Ovary (tissue), 3 donors: ENCODE results near the gene CFAP299.

Experiments used
- CTCF ChIP-seq, 3 donors: fragments of 450-650 bp in 2 of 3; fragments of 200-600 bp in 1 of 3; IDR thresholded peaks; one replicate each; pipeline versions ENCODE4 v1.5.1 to v1.8.0; 2016 to 2022; ENCODE audit warnings: antibody characterized with exemption in 3 of 3, mild to moderate bottlenecking in 1 of 3
- EP300 ChIP-seq: sonication (generic); formaldehyde crosslinking; IDR thresholded peaks from one replicate; pipeline ENCODE4 v1.6.1; 2017; ENCODE audit warnings: antibody characterized with exemption
- POLR2A ChIP-seq: fragments of 450-650 bp; IDR thresholded peaks from one replicate; pipeline ENCODE4 v1.6.1; 2017; ENCODE audit warnings: antibody characterized with exemption, mild to moderate bottlenecking, moderate library complexity
- donor health status: DM: no; HTN: no; CAD: no.

GRCh38 chr4:80717204-80717603, 381.7 kb downstream of the CFAP299 start:
- TF ChIP-seq CTCF (IDR thresholded peaks at IDR 0.05) (no peak), EP300 (no peak), POLR2A (no peak)
